ENCODE data around the gene PLSCR3.

The PLSCR3 gene

GRCh38 chr17:7405350-7406234 is 11.3 kb upstream of the PLSCR3 start:
- no peak for DNase-seq (ENCODE audit: low read depth)

GRCh38 chr17:7404737-7405349 is 10.5 kb upstream of the PLSCR3 start:
- DNase-seq (ENCODE audit: low read depth), result no peak

GRCh38 chr17:7403977-7404736 is 9.8 kb upstream of the PLSCR3 start, which contains the start of gene TMEM256:
Gene TMEM256, minus strand, starts transcription at chr17:7404097. Its CDS starts 13 bp downstream, at chr17:7404084.
- DNase-seq (ENCODE audit: low read depth), result peak; percentile 97

- DNase-seq (ENCODE audit: low read depth), result no peak
These were observed 9.3 kb upstream of the PLSCR3 start for GRCh38 chr17:7403727-7403976.

DNA sequence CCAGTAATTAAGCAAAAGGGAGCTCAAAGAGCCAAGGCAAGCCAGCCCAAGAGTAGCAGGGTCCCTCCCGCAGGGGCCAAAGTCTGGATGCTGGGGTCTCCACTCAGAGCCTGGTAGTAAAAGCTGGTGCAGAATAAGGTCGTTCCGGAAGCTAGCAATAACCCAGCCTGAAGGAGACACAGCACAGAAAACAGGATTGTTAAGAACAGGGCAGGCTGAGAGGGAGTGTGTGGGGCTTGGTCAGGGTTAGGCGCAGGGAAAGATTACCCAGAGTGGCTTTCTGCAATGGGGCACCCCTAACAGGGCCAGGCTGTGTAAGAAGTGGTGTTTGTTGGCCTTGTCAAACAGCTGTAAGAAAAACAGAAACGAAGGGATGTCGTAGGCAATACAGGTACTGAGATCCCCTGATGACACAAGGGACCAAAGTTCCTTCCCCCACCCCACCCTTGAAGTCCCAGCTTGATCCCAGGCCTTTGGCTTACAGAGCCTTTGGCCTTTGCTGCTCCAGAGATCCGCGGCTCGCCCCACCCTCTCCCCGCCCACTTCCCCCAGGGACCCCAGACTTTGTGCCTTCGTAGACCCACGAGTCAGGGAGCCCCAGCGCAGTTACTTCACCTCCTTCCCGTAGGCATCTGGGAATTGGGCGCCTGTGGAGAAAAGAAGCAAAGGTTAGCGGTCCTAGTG is 8.9 kb upstream of the PLSCR3 start:
- DNase-seq (ENCODE audit: low read depth), result no peak

DNA sequence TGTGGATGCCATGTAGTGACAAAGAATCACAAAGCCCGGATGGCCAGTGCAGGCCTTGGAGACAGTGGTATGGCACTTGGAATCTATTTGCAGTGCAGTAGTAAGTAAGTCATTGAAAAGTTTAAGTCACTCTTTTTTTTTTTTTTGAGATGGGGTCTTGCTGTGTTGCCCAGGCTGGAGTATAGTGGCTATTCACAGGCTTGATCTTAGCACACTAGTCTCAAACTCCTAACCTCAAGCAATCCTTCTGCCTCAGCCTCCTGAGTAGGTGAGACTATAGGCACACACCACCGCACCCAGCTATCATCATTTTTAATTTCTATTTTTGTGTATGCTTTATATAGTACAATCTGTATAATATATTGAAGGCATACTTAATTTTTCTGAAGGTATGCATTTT is 4.3 kb upstream of the PLSCR3 start:
- DNase-seq (ENCODE audit: low read depth), result no peak

DNA sequence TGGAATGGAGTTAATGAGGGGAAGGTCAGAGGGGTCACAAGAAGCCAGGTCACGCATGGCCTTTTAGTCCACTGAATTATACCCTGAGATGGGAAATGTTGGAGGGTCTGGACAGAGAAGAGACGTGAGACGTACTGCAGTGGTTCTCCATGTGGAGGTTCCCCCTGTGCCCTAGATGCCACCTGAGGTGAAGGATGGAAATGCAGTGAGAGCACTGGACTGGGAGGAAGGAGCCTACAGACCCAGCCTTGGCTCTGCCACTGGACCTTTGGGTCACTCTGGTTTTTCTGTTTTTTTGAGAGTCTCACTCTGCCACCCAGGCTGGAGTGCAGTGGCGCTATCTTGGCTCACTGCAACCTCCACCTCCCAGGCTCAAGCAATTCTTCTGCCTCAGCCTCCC is 1.8 kb upstream of the PLSCR3 start:
- DNase-seq (ENCODE audit: low read depth), result no peak

GRCh38 chr17:7393613-7394451 is 493 bp downstream of the PLSCR3 start:
- no peak for DNase-seq (ENCODE audit: low read depth)

DNA sequence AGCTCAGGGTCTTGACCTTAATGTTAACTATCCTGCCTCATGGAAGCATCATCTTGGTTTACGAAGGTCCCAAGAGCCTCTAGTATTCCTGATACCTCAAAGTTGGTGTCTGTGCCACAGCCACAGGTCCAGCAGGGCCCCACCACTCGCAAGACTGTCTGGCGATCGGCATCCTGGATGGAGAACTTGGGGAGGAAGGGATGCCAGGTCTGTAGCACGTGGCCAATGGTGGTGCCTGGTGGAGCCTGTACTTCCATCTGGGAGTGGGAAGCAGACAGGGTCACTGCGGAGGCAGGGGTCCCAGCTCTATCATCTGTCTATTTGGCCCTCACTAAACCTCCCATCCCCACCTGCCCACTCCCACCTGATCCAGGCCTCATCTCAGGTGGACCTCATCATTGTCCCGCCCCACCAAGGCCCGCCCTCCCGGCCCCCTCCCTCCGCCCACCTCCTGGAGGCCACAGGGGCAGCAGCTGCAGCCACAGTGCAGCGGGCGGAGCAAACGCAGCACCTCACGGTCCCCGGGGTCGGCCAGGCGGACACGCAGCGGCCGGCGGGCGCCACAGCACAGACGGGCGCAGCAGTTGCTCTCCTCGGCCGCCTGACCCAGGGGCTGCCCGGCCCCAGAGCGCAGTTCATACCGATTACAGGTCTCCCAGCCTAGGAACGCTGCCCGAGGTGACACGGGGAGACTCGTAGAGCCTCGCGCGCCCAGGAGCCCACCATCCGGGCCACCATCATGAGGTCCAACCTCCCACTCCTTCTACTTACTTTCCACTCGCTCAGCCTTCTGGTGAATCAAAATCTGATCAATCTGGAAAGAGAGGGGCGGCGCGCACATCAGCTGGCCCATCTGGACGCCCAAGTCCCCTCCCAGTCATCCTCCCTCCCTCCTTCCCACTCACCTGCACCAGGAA is 1.4 kb downstream of the PLSCR3 start:
- no peak for DNase-seq (ENCODE audit: low read depth)

- no peak for DNase-seq (ENCODE audit: low read depth)
These were observed 3.0 kb downstream of the PLSCR3 start for GRCh38 chr17:7391307-7391706.

DNA sequence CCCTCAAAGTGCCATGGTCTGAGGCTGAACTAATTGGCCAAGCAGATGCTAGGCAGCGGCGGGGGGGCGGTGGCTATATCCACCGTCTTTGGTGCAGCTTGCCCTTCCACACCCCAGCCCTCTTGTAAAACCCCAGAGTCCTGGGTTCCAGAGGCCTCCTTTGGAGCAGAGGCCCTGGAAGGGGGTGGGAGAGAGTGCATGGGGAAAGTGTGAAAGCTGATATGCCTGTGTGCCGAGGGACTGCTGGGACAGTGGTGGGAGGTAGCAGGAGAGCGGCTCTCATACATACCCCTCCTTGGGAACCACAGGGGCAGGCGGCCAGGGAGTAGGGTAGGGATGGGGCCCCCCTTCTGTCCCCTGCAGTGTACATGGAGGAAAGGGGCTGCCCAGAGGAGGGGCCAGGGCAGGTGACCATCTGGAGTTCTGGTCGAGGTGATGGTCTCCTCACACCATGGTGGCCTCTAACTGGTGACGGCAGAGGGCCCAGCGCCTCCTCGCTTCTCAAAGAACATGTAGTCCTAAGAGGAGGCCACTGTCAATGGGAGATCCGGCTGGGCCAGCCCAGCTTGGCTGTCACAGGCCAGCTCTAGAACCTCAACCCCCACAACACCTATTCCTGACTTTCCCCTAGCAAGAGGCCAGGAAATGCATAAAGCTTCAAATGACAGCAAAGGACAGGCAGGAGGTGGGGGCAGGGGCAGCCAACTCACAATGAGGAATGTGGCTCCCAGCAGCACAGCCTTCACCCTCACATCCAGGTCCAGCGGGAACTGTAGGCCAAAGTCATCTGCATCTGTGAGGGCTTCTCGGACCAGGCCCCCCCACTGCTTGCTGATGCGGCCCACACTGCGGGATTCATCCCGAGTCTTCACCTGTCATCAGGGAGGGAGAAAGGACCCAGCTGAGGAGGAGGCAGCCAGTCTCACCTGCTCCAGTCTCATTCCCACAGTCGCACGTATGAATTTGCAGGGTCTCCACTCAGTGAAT is 4.1 kb downstream of the PLSCR3 start:
- no peak for DNase-seq (ENCODE audit: low read depth)

DNA sequence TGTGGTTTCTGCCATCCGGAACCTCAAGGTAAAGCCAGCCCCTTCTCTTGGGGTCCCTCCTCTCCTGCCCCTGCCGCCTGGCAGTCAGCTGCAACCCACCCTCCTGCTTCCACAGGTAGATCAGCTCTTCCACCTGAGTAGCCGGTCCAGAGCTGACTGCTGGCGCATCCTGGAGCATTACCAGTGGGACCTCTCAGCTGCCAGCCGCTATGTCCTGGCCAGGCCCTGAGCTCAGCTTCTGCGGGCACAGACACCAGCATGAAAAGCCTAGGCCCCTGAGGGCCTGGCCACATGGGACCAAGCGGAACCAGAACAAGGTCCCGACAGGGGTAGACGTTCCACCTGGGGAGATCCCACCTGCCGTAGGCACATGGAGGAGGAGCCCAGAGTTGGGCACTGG is 5.5 kb downstream of the PLSCR3 start:
- no peak for DNase-seq (ENCODE audit: low read depth)

DNA sequence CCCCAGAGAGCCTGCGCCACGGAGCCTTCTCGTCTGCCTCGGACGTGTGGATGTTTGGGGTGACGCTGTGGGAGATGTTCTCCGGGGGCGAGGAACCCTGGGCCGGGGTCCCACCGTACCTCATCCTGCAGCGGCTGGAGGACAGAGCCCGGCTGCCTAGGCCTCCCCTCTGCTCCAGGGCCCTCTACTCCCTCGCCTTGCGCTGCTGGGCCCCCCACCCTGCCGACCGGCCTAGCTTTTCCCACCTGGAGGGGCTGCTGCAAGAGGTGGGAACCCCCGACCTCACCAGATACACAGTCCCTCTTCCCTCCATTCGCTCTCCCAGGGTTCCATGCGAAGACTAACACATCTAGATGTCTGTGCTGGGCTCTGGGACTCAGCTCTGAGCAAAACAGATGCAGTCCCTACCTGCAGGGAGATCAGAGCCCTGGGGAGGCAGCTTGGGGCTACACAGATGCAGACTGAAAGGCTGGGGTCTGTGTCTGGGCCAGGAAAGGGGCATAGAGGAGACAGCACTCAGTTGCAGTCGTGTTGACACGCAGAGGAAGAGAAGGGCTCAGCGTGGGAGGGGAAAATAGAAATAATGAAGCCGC is 9.7 kb downstream of the PLSCR3 start:
- no peak for DNase-seq (ENCODE audit: low read depth)

DNA sequence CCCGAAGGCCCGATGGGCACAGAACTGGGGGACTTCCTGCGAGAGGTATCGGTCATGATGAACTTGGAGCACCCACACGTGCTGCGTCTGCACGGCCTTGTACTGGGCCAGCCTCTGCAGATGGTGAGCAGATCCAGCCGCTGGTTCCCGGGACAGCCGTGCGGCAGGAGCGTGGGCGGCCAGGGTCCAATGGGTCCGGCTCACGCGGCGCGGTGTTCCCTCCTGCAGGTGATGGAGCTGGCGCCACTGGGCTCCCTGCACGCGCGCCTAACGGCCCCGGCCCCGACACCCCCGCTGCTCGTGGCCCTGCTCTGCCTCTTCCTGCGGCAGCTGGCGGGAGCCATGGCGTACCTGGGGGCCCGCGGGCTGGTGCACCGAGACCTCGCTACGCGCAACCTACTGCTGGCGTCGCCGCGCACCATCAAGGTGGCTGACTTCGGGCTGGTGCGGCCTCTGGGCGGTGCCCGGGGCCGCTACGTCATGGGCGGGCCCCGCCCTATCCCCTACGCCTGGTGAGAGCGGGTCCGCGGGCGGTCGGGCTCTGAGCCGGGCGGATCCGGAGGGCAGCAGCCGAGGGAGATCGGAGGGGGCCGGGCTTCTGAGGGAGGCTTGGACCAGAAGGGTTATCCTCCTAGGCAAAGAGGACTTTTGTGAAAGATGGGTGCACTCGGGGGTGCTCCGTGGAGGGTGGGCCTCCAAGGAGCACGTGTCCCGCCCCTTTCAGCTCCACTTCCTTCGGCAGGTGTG is 10.4 kb downstream of the PLSCR3 start:
- DNase-seq (ENCODE audit: low read depth), result no peak

DNA sequence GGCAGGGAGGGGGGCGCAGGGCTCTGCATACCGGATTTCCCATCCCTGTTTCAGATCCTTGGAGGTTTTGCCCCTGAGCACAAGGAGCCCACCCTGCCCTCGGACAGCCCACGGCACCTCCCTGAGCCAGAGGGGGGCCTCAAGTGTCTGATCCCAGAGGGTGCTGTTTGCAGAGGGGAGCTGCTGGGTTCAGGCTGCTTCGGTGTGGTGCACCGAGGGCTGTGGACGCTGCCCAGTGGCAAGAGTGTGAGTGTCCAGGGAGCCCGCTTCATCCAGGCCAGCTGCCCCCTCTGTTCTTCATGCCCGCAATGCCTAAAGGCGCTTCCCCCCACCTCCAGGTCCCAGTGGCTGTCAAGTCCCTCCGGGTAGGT is 11.0 kb downstream of the PLSCR3 start:
- DNase-seq (ENCODE audit: low read depth), result no peak

DNA sequence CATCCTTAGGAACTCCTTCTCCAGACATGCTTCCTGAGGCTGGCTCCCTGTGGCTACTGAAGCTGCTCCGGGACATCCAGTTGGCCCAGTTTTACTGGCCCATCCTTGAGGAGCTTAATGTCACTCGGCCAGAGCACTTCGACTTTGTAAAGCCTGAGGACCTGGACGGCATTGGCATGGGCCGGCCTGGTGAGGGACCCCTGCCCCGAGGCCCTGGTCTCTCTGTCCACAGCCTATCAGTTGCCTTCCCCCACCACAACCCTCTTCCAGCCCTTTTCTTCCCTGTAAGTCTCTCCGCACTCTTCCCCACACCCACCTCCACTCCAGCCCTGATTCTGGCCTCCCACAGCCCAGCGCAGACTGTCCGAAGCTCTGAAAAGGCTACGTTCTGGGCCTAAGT is 11.4 kb downstream of the PLSCR3 start:
- no peak for DNase-seq (ENCODE audit: low read depth)

GRCh38 chr17:7380855-7381683 is 13.3 kb downstream of the PLSCR3 start, which contains the start of gene TNK1:
Gene TNK1, plus strand, starts transcription at chr17:7381089. Its CDS starts 1,838 bp downstream, at chr17:7382927.
- DNase-seq (ENCODE audit: low read depth), result no peak
